ENCODE data around the gene ODR4. TPM values are rescaled to one million over a fixed set of nuclear protein-coding genes. Genes with fewer than 3 reads are reported as not detected.
"Not testable (repeated sequence)": the region's sequence is repeated elsewhere in the genome, so short reads cannot be mapped to it uniquely, and the experiment has no call there.

The ODR4 gene
- polyA plus RNA-seq, 1 donor from 2014 or later, result 32.6 TPM

- no peak overlapping the region for H3K4me2 ChIP-seq (ENCODE audit: low read length)
- no peaks in the 10 kb centered on the region for H4K20me1 ChIP-seq (ENCODE audit: insufficient read depth)
- no peak overlapping the region for H3K9ac ChIP-seq (ENCODE audit: low read length)
- H3F3A ChIP-seq (ENCODE audit: insufficient read depth, low read length, poor library complexity, severe bottlenecking), result no peaks in the 10 kb centered on the region
- H3K9me2 ChIP-seq (ENCODE audit: insufficient read depth, low read length), result no peaks in the 10 kb centered on the region
- H3K27me3 ChIP-seq (ENCODE audit: insufficient read depth, low read depth, low read length), result no peaks in the 10 kb centered on the region
- H2AFZ ChIP-seq (ENCODE audit: low read depth, low read length), result no peak overlapping the region
- no peak overlapping the region for H3K27ac ChIP-seq (ENCODE audit: low read length)
- H3K36me3 ChIP-seq (ENCODE audit: insufficient read depth, low read length), result no peaks in the 10 kb centered on the region
- no peaks in the 10 kb centered on the region for H3K79me2 ChIP-seq (replicated peaks; ENCODE audit: insufficient read depth, low read length)
- TF ChIP-seq SMC3 (conservative IDR thresholded peaks at IDR 0.05; ENCODE audit: poor library complexity) (no peak), POLR2AphosphoS5 (IDR thresholded peaks at IDR 0.05) (no peak), RAD21 (conservative IDR thresholded peaks at IDR 0.05) (no peak)
- no peak overlapping the region for H3K4me3 ChIP-seq (ENCODE audit: low read length)
- no peaks in the 10 kb centered on the region for H3K9me3 ChIP-seq (ENCODE audit: low read length)
Observed at GRCh38 chr1:186454981-186455380, 79.3 kb downstream of the ODR4 start.

GRCh38 chr1:186456729-186457255 lies 81.2 kb downstream of the ODR4 start:
- no peak overlapping the region for H3K27ac ChIP-seq (ENCODE audit: low read length)
- no peaks in the 10 kb centered on the region for H3K27me3 ChIP-seq (ENCODE audit: insufficient read depth, low read depth, low read length)
- no peaks in the 10 kb centered on the region for H3F3A ChIP-seq (ENCODE audit: insufficient read depth, low read length, poor library complexity, severe bottlenecking)
- no peaks in the 10 kb centered on the region for H3K9me2 ChIP-seq (ENCODE audit: insufficient read depth, low read length)
- no peak overlapping the region for H2AFZ ChIP-seq (ENCODE audit: low read depth, low read length)
- no peaks in the 10 kb centered on the region for H4K20me1 ChIP-seq (ENCODE audit: insufficient read depth)
- H3K9me3 ChIP-seq (ENCODE audit: low read length), result no peaks in the 10 kb centered on the region
- no peak for TF ChIP-seq MXI1 (conservative IDR thresholded peaks at IDR 0.05; ENCODE audit: poor library complexity, severe bottlenecking)
- TF ChIP-seq POLR2AphosphoS5 (IDR thresholded peaks at IDR 0.05), result no peak
- no peak for TF ChIP-seq EP300 (conservative IDR thresholded peaks at IDR 0.05; ENCODE audit: poor library complexity, severe bottlenecking)
- no peak for TF ChIP-seq CTCF (IDR thresholded peaks at IDR 0.05; ENCODE audit: poor library complexity, severe bottlenecking)
- TF ChIP-seq TAF1 (IDR thresholded peaks at IDR 0.05; ENCODE audit: low read depth), result no peak
- TF ChIP-seq EZH2 (IDR thresholded peaks at IDR 0.05; ENCODE audit: borderline replicate concordance, insufficient read depth, low read length, poor library complexity, severe bottlenecking), result no peak
- TF ChIP-seq SMC3 (conservative IDR thresholded peaks at IDR 0.05; ENCODE audit: poor library complexity), result no peak
- no peak for TF ChIP-seq RAD21 (conservative IDR thresholded peaks at IDR 0.05)
- no peak for TF ChIP-seq REST (IDR thresholded peaks at IDR 0.05; ENCODE audit: borderline replicate concordance)
- no peaks in the 10 kb centered on the region for H3K36me3 ChIP-seq (ENCODE audit: insufficient read depth, low read length)
- H3K9ac ChIP-seq (ENCODE audit: low read length), result no peak overlapping the region
- no peak overlapping the region for H3K4me2 ChIP-seq (ENCODE audit: low read length)
- no peaks in the 10 kb centered on the region for H3K79me2 ChIP-seq (replicated peaks; ENCODE audit: insufficient read depth, low read length)
- H3K4me3 ChIP-seq (ENCODE audit: low read length), result no peak overlapping the region

- H3F3A ChIP-seq (ENCODE audit: insufficient read depth, low read length, poor library complexity, severe bottlenecking); H3K4me2 ChIP-seq (ENCODE audit: low read length); H3K79me2 ChIP-seq (replicated peaks; ENCODE audit: insufficient read depth, low read length): not testable (repeated sequence)
Observed at GRCh38 chr1:186459161-186459560, 83.5 kb downstream of the ODR4 start.

More at GRCh38 chr1:186459161-186459560, 83.5 kb downstream of the ODR4 start:
- H3K27ac ChIP-seq (ENCODE audit: low read length); H4K20me1 ChIP-seq (ENCODE audit: insufficient read depth); H2AFZ ChIP-seq (ENCODE audit: low read depth, low read length); H3K9me2 ChIP-seq (ENCODE audit: insufficient read depth, low read length); H3K27me3 ChIP-seq (ENCODE audit: insufficient read depth, low read depth, low read length); H3K4me3 ChIP-seq (ENCODE audit: low read length); H3K9ac ChIP-seq (ENCODE audit: low read length); H3K36me3 ChIP-seq (ENCODE audit: insufficient read depth, low read length); H3K9me3 ChIP-seq (ENCODE audit: low read length): not testable (repeated sequence)

Data from neural cell (in vitro differentiated cells).